Heart left ventricle (tissue), 16 donors: Measurements from ENCODE around the gene CCDC188. TPM values are rescaled to one million over a fixed set of nuclear protein-coding genes. Genes with fewer than 3 reads are reported as not detected.

Experiments used
- ATAC-seq, 4 donors: fragments of 200-7000 bp; cut with Tn5 transposase; one replicate each; pipeline ENCODE4 v1.9.1; 2020 to 2022; ENCODE audit warnings: moderate library complexity in 4 of 4, mild to moderate bottlenecking in 3 of 4, moderate number of reproducible peaks in 1 of 4
- DNase-seq, 5 donors: peaks; one replicate each; pipeline ENCODE4 v3.0.0-alpha.2; 2020
- H3K27ac ChIP-seq, 12 donors: fragments of 200-600 bp; sonication (generic) in 4 of 12; one replicate each; pipeline versions ENCODE4 v1.5.0 to v1.8.0; 2016 to 2022; ENCODE audit warnings: mild to moderate bottlenecking in 2 of 12
- H3K27me3 ChIP-seq, 9 donors: fragments of 200-600 bp; sonication (generic) in 2 of 9; one replicate each; pipeline versions ENCODE4 v1.5.1 to v1.8.0; 2016 to 2022; ENCODE audit warnings: mild to moderate bottlenecking in 3 of 9
- H3K36me3 ChIP-seq, 9 donors: fragments of 200-600 bp; sonication (generic) in 2 of 9; one replicate each; pipeline versions ENCODE4 v1.5.0 to v1.8.0; 2018 to 2022; ENCODE audit warnings: mild to moderate bottlenecking in 2 of 9
- H3K4me1 ChIP-seq, 12 donors: fragments of 200-600 bp; sonication (generic) in 4 of 12; one replicate each; pipeline versions ENCODE4 v1.5.0 to v1.8.0; 2016 to 2022; ENCODE audit warnings: mild to moderate bottlenecking in 3 of 12
- H3K4me3 ChIP-seq, 12 donors: fragments of 200-600 bp; sonication (generic) in 4 of 12; one replicate each; pipeline versions ENCODE4 v1.5.0 to v1.8.0; 2017 to 2022; ENCODE audit warnings: mild to moderate bottlenecking in 9 of 12, moderate library complexity in 4 of 12
- H3K9me3 ChIP-seq, 12 donors: fragments of 200-600 bp; sonication (generic) in 4 of 12; one replicate each; pipeline versions ENCODE4 v1.5.0 to v1.8.0; 2016 to 2022; ENCODE audit warnings: mild to moderate bottlenecking in 1 of 12
- CTCF ChIP-seq, 12 donors: fragments of 200-600 bp; sonication (generic) in 4 of 12; IDR thresholded peaks; one replicate each; pipeline versions ENCODE4 v1.5.0 to v1.8.0; 2018 to 2022; ENCODE audit warnings: antibody characterized with exemption in 12 of 12, mild to moderate bottlenecking in 5 of 12
- POLR2A ChIP-seq, 2 donors: fragments of 450-650 bp; IDR thresholded peaks; one replicate each; pipeline ENCODE4 v1.6.1; 2017; ENCODE audit warnings: antibody characterized with exemption in 2 of 2, mild to moderate bottlenecking in 2 of 2, moderate library complexity in 2 of 2
- WGBS, 4 donors: extraction: QIAGEN DNeasy Blood & Tissue Kit in 2 of 4; methylation state at CpG; one replicate each; pipeline versions ENCODE4 v1.1.5 to v1.1.7; 2013 to 2018; 5-methylcytosine and 5-hydroxymethylcytosine counted together
- intact Hi-C, 10 donors: fragments of 100-400 bp; cut with DNase I; formaldehyde crosslinking; loops; one replicate each; pipeline versions ENCODE4 v1.11.1 to v1.14.2; 2022
- polyA plus RNA-seq, 2 donors: library from polyadenylated mRNA; stranded (reverse); fragments of 200-250 nt; gene quantifications; one replicate each; pipeline ENCODE4 v1.2.3, GENCODE V29; 2013
- total RNA-seq, 9 donors: library from RNA; depleted of rRNA in 2 of 9; stranded (reverse); fragments of >200 nt in 2 of 9; fragmentation: NEBNext Ultra II Directional in 3 of 9; extraction: Animal tissue kit (Norgen Biotek cat#: 25700) in 3 of 9; gene quantifications; one replicate each; pipeline versions ENCODE4 v1.1.0 to v1.2.4, GENCODE V29; 2016 to 2023
- donor health status: ischemic (EF 13 %, LVEDD 7.1; RV severe dilation, severe dysfunction).
- donor health status: healthy with polysubstance abuse.
- donor health status: DM: no; HTN: yes; CAD: no.
- donor health status: DM: no; HTN: no; CAD: no.
- donor health status: ischemic (EF 25% LVEDD 6.9; RV normal size, moderate dysfunction).
- donor health status: ischemic (EF 25% LVEDD 5.7; RV mildly dilated, moderate dysfunction).
- donor health status: healthy.
- donor health status: DM: yes; HTN: yes; CAD: no.
- donor health status: ischemic (EF 35%, LVEDD 5.7; RV mildly dilated, moderate dysfunction).
- donor health status: nonischemic (EF 11% LVEDD 7.7; RV severe dilation, severe dysfunction).
- donor health status: DM: yes; HTN: yes; CAD: no.
- donor health status: PGD.
- donor health status: ischemic (EF 29% LVEDD 5.4; RV normal size, mild dysfunction).
- donor health status: nonischemic (EF 23%, LVEDD 6.1; RV moderate dilation, normal function).

Gene CCDC188
- total and polyA plus RNA-seq, 11 donors, result 0.17 to 1.0 (median 0.50) TPM; not detected in 4

- H3K27ac ChIP-seq, result no peak overlapping the region
- 60 to 95% (median 93%) methylated on average over 1 to 9 of the region's 9 CpGs for WGBS, 4 donors
- intact Hi-C loops, result no loop called here
- no peak for TF ChIP-seq CTCF (IDR thresholded peaks at IDR 0.05)
- no peak for TF ChIP-seq POLR2A (IDR thresholded peaks at IDR 0.05)
- no peaks in the 10 kb centered on the region for H3K36me3 ChIP-seq
- H3K9me3 ChIP-seq, result no peaks in the 10 kb centered on the region
- no peaks in the 10 kb centered on the region for H3K4me1 ChIP-seq
- ATAC-seq (no peak), DNase-seq (no peak)
- H3K4me3 ChIP-seq, result no peak overlapping the region
- H3K27me3 ChIP-seq, result peaks cover 0 to 7% (median 0%) of the 10 kb centered on the region in 9 donors
Observed at GRCh38 chr22:20182365-20182764, 31.5 kb upstream of the CCDC188 start.

GRCh38 chr22:20181884-20182236 lies 31.0 kb upstream of the CCDC188 start:
- DNase-seq, result no peak
- H3K27ac ChIP-seq, result no peak overlapping the region
- H3K36me3 ChIP-seq, result no peaks in the 10 kb centered on the region
- ATAC-seq, result no peak
- TF ChIP-seq CTCF (IDR thresholded peaks at IDR 0.05) (no peak), POLR2A (IDR thresholded peaks at IDR 0.05) (no peak)
- no peaks in the 10 kb centered on the region for H3K4me1 ChIP-seq
- intact Hi-C loops, result no loop called here
- H3K9me3 ChIP-seq, result no peaks in the 10 kb centered on the region
- H3K27me3 ChIP-seq, result peaks cover 0 to 7% (median 0%) of the 10 kb centered on the region in 9 donors
- 84 to 92% (median 86%) methylated on average over 18 of the region's 18 CpGs for WGBS, 4 donors
- no peak overlapping the region for H3K4me3 ChIP-seq

- Histone ChIP-seq H3K9me3 (no peaks in the 10 kb centered on the region), H3K36me3 (no peaks in the 10 kb centered on the region), H3K27ac (no peak overlapping the region), H3K4me3 (no peak overlapping the region), H3K27me3 (peaks cover 0 to 7% (median 0%) of the 10 kb centered on the region in 9 donors), H3K4me1 (no peaks in the 10 kb centered on the region)
- DNase-seq (no peak), ATAC-seq (no peak)
- intact Hi-C loops, result no loop called here
- WGBS, 4 donors, result 81 to 87% (median 84%) methylated on average over 6 to 17 of the region's 17 CpGs
- no peak for TF ChIP-seq POLR2A (IDR thresholded peaks at IDR 0.05)
- no peak for TF ChIP-seq CTCF (IDR thresholded peaks at IDR 0.05)
Observed at GRCh38 chr22:20181194-20181883, 30.5 kb upstream of the CCDC188 start.

GRCh38 chr22:20180640-20181039 lies 29.8 kb upstream of the CCDC188 start:
- Histone ChIP-seq H3K27ac (no peak overlapping the region), H3K9me3 (no peaks in the 10 kb centered on the region), H3K27me3 (peaks cover 0 to 7% (median 0%) of the 10 kb centered on the region in 9 donors), H3K4me1 (no peaks in the 10 kb centered on the region), H3K4me3 (no peak overlapping the region), H3K36me3 (no peaks in the 10 kb centered on the region)
- intact Hi-C loops, result no loop called here
- DNase-seq, result no peak
- WGBS, 4 donors, result 84 to 89% (median 87%) methylated on average over 7 to 8 of the region's 8 CpGs
- no peak for ATAC-seq
- TF ChIP-seq CTCF (IDR thresholded peaks at IDR 0.05) (no peak), POLR2A (IDR thresholded peaks at IDR 0.05) (no peak)
